Trophoblast cell (in vitro differentiated cells and primary cell): ENCODE data around the gene FGD5.

Experiments
- DNase-seq, 2 donors: peaks; one replicate each; pipeline ENCODE4 v3.0.0-alpha.2; 2016
- H2AFZ ChIP-seq: 2 replicates; pipeline ENCODE4 v1.6.1; 2013; ENCODE audit warnings: low read length, moderate library complexity, mild to moderate bottlenecking; ENCODE audit not compliant: insufficient read depth, poor library complexity
- H2AK5ac ChIP-seq: 2 replicates; pipeline ENCODE4 v1.6.1; 2013; ENCODE audit warnings: mild to moderate bottlenecking, low read length
- H2BK120ac ChIP-seq: 2 replicates; pipeline ENCODE4 v1.6.1; 2013; ENCODE audit warnings: low read length, mild to moderate bottlenecking, moderate library complexity; ENCODE audit not compliant: insufficient read depth, poor library complexity
- H2BK12ac ChIP-seq: 2 replicates; pipeline ENCODE4 v1.6.1; 2013; ENCODE audit warnings: mild to moderate bottlenecking, low read length, moderate library complexity
- H2BK5ac ChIP-seq: 2 replicates; pipeline ENCODE4 v1.6.1; 2013; ENCODE audit warnings: low read length, low read depth, moderate library complexity, mild to moderate bottlenecking; ENCODE audit not compliant: poor library complexity
- H3K14ac ChIP-seq: 2 replicates; pipeline ENCODE4 v1.6.1; 2013; ENCODE audit warnings: mild to moderate bottlenecking, low read length
- H3K18ac ChIP-seq: 2 replicates; pipeline ENCODE4 v1.6.1; 2013; ENCODE audit warnings: mild to moderate bottlenecking, low read length
- H3K23ac ChIP-seq: 2 replicates; pipeline ENCODE4 v1.6.1; 2013; ENCODE audit warnings: low read length
- H3K27ac ChIP-seq: 2 replicates; pipeline ENCODE4 v1.5.1; 2013; ENCODE audit warnings: low read depth, mild to moderate bottlenecking, inconsistent platforms, low read length, moderate library complexity
- H3K27me3 ChIP-seq: 2 replicates; pipeline ENCODE4 v1.6.1; 2013; ENCODE audit warnings: inconsistent platforms, mild to moderate bottlenecking, low read length, moderate library complexity; ENCODE audit not compliant: insufficient read depth
- H3K36me3 ChIP-seq, 2 experiments: 1 replicate in 1 of 2; 2 replicates in 1 of 2; pipeline ENCODE4 v1.6.1; 2013; ENCODE audit warnings: low read length in 2 of 2, mild to moderate bottlenecking in 2 of 2, moderate library complexity in 1 of 2; ENCODE audit not compliant: insufficient read depth in 2 of 2, control insufficient read depth in 1 of 2
- H3K4ac ChIP-seq: 2 replicates; pipeline ENCODE4 v1.6.1; 2013; ENCODE audit warnings: low read depth, mild to moderate bottlenecking, low read length, moderate library complexity
- H3K4me1 ChIP-seq, 2 experiments: 1 replicate in 1 of 2; 2 replicates in 1 of 2; pipeline ENCODE4 v1.6.1; 2013; ENCODE audit warnings: low read length in 2 of 2, mild to moderate bottlenecking in 2 of 2, moderate library complexity in 1 of 2; ENCODE audit not compliant: insufficient read depth in 2 of 2, control insufficient read depth in 1 of 2
- H3K4me2 ChIP-seq: 2 replicates; pipeline ENCODE4 v1.6.1; 2013; ENCODE audit warnings: inconsistent platforms, mild to moderate bottlenecking, low read length, moderate library complexity
- H3K4me3 ChIP-seq: 2 replicates; pipeline ENCODE4 v1.5.1; 2013; ENCODE audit warnings: mild to moderate bottlenecking, low read depth, low read length, inconsistent platforms
- H3K79me1 ChIP-seq: one replicate; pipeline ENCODE4 v1.6.1; 2013; ENCODE audit warnings: low read length
- H3K79me2 ChIP-seq: 2 replicates; pipeline ENCODE4 v1.6.1; 2013; ENCODE audit warnings: low read length, mild to moderate bottlenecking; ENCODE audit not compliant: control insufficient read depth, insufficient read depth, poor library complexity
- H3K9ac ChIP-seq: 2 replicates; pipeline ENCODE4 v1.6.1; 2013; ENCODE audit warnings: mild to moderate bottlenecking, low read length
- H3K9me3 ChIP-seq: 2 replicates; pipeline ENCODE4 v1.6.1; 2013; ENCODE audit warnings: low read depth, mild to moderate bottlenecking, control low read depth, inconsistent platforms, low read length; ENCODE audit not compliant: insufficient read depth
- H4K12ac ChIP-seq: 2 replicates; pipeline ENCODE4 v1.6.1; 2013; ENCODE audit warnings: low read depth, mild to moderate bottlenecking, low read length, moderate library complexity
- H4K8ac ChIP-seq: 2 replicates; pipeline ENCODE4 v1.6.1; 2013; ENCODE audit warnings: low read depth, mild to moderate bottlenecking, low read length, moderate library complexity
- H4K91ac ChIP-seq: one replicate; pipeline ENCODE4 v1.6.1; 2013; ENCODE audit warnings: low read depth, mild to moderate bottlenecking, low read length, moderate library complexity
- WGBS: extraction: QIAGEN DNeasy Blood & Tissue Kit; methylation state at CpG from one replicate; pipeline ENCODE4 v1.1.7; 2013; ENCODE audit warnings: missing lambda C conversion rate; ENCODE audit not compliant: insufficient read length, insufficient coverage; ENCODE audit errors: extremely low coverage; 5-methylcytosine and 5-hydroxymethylcytosine counted together

FGD5 gene

GRCh38 chr3:14948609-14949038 is 129.9 kb downstream of the FGD5 start:
- peak overlapping the region; percentile 57 for H3K4ac ChIP-seq

GRCh38 chr3:14949126-14949525 is 130.4 kb downstream of the FGD5 start:
- Histone ChIP-seq H3K18ac (no peak overlapping the region), H3K4me3 (no peak overlapping the region), H3K27me3 (no peaks in the 10 kb centered on the region), H3K14ac (no peak overlapping the region), H3K4ac (peak overlapping the region; percentile 57), H3K79me1 (peaks cover 11% of the 10 kb centered on the region), H3K79me2 (peaks cover 13% of the 10 kb centered on the region), H2BK12ac (no peak overlapping the region), H3K4me2 (peak overlapping the region; percentile 73), H2BK120ac (no peak overlapping the region), H3K23ac (no peak overlapping the region), H4K8ac (no peak overlapping the region), H2AK5ac (no peak overlapping the region), H3K9me3 (no peaks in the 10 kb centered on the region), H3K9ac (no peak overlapping the region), H2BK5ac (no peak overlapping the region), H3K36me3 (peaks cover 8 to 10% of the 10 kb centered on the region in 2 experiments), H4K12ac (no peak overlapping the region), H4K91ac (no peak overlapping the region), H3K4me1 (peaks cover 0 to 6% of the 10 kb centered on the region in 2 experiments), H3K27ac (no peak overlapping the region), H2AFZ (no peak overlapping the region)
- no peak for DNase-seq
- WGBS: no CpG with 5 or more reads among the region's 5 CpGs

More at GRCh38 chr3:14948609-14949038, 129.9 kb downstream of the FGD5 start:
- H4K12ac ChIP-seq: peak overlapping the region; percentile 19
- H3K14ac ChIP-seq: no peak overlapping the region
- no peak for DNase-seq
- peak overlapping the region; percentile 73 for H3K4me2 ChIP-seq
- peaks cover 8 to 12% of the 10 kb centered on the region in 2 experiments for H3K36me3 ChIP-seq
- WGBS: no CpG with 5 or more reads among the region's 26 CpGs
- peaks cover 13% of the 10 kb centered on the region for H3K79me2 ChIP-seq
- H3K79me1 ChIP-seq: peaks cover 11% of the 10 kb centered on the region
- H2AFZ ChIP-seq: no peak overlapping the region
- H3K27me3 ChIP-seq: no peaks in the 10 kb centered on the region
- peaks cover 0 to 6% of the 10 kb centered on the region in 2 experiments for H3K4me1 ChIP-seq
- H3K27ac ChIP-seq: no peak overlapping the region
- H2BK12ac ChIP-seq: no peak overlapping the region
- peak overlapping the region; percentile 69 for H3K4me3 ChIP-seq
- H3K9ac ChIP-seq: peak overlapping the region; percentile 25
- H3K18ac ChIP-seq: no peak overlapping the region
- H3K23ac ChIP-seq: no peak overlapping the region
- no peaks in the 10 kb centered on the region for H3K9me3 ChIP-seq
- H2BK5ac ChIP-seq: peak overlapping the region; percentile 4
- no peak overlapping the region for H2AK5ac ChIP-seq
- H4K91ac ChIP-seq: no peak overlapping the region
- H2BK120ac ChIP-seq: no peak overlapping the region
- peak overlapping the region; percentile 10 for H4K8ac ChIP-seq

GRCh38 chr3:14950274-14950673 is 131.5 kb downstream of the FGD5 start:
- no peak overlapping the region for H3K9ac ChIP-seq
- H3K9me3 ChIP-seq: no peaks in the 10 kb centered on the region
- H3K14ac ChIP-seq: no peak overlapping the region
- no peak overlapping the region for H4K8ac ChIP-seq
- H2BK120ac ChIP-seq: no peak overlapping the region
- no peak overlapping the region for H4K91ac ChIP-seq
- no peak overlapping the region for H2AK5ac ChIP-seq
- H3K27ac ChIP-seq: no peak overlapping the region
- H3K23ac ChIP-seq: no peak overlapping the region
- peaks cover 11% of the 10 kb centered on the region for H3K79me1 ChIP-seq
- no peak overlapping the region for H2BK12ac ChIP-seq
- H3K27me3 ChIP-seq: no peaks in the 10 kb centered on the region
- no peak overlapping the region for H4K12ac ChIP-seq
- H3K36me3 ChIP-seq: peaks cover 2 to 5% of the 10 kb centered on the region in 2 experiments
- H3K4me1 ChIP-seq: peaks cover 0 to 6% of the 10 kb centered on the region in 2 experiments
- peak overlapping the region; percentile 21 for H3K4ac ChIP-seq
- no CpG with 5 or more reads among the region's 2 CpGs for WGBS
- no peak overlapping the region for H2AFZ ChIP-seq
- H2BK5ac ChIP-seq: no peak overlapping the region
- H3K4me3 ChIP-seq: no peak overlapping the region
- no peak overlapping the region for H3K4me2 ChIP-seq
- DNase-seq: no peak
- no peak overlapping the region for H3K18ac ChIP-seq
- peaks cover 13% of the 10 kb centered on the region for H3K79me2 ChIP-seq

GRCh38 chr3:14957153-14957552 is 138.4 kb downstream of the FGD5 start:
- no peak overlapping the region for H3K18ac ChIP-seq
- H4K91ac ChIP-seq: no peak overlapping the region
- H3K79me1 ChIP-seq: no peaks in the 10 kb centered on the region
- no peak overlapping the region for H3K4me3 ChIP-seq
- no peak overlapping the region for H2AK5ac ChIP-seq
- no peak overlapping the region for H3K23ac ChIP-seq
- H2BK120ac ChIP-seq: no peak overlapping the region
- H4K12ac ChIP-seq: no peak overlapping the region
- no CpG with 5 or more reads among the region's 1 CpG for WGBS
- no peak overlapping the region for H2AFZ ChIP-seq
- H3K36me3 ChIP-seq: no peaks in the 10 kb centered on the region
- H2BK5ac ChIP-seq: no peak overlapping the region
- H3K9me3 ChIP-seq: no peaks in the 10 kb centered on the region
- no peak overlapping the region for H3K4ac ChIP-seq
- H2BK12ac ChIP-seq: no peak overlapping the region
- no peak overlapping the region for H3K27ac ChIP-seq
- no peak for DNase-seq
- no peak overlapping the region for H3K9ac ChIP-seq
- no peak overlapping the region for H4K8ac ChIP-seq
- no peak overlapping the region for H3K4me2 ChIP-seq
- no peaks in the 10 kb centered on the region for H3K79me2 ChIP-seq
- peaks cover 0 to 2% of the 10 kb centered on the region in 2 experiments for H3K4me1 ChIP-seq
- H3K27me3 ChIP-seq: no peaks in the 10 kb centered on the region
- no peak overlapping the region for H3K14ac ChIP-seq
